Right atrium auricular region (tissue), 2 donors: ENCODE measurements around the gene ITPKB. TPM values are rescaled to one million over a fixed set of nuclear protein-coding genes. Genes with fewer than 3 reads are reported as not detected.

Experiments used
- DNase-seq: peaks from one replicate; pipeline ENCODE4 v3.0.0-alpha.2; 2019; ENCODE audit warnings: low spot score
- H3K27ac ChIP-seq, 2 donors: fragments of 200-600 bp; sonication (generic); 1 replicate in 1 of 2; 2 replicates in 1 of 2; pipeline ENCODE4 v1.5.1; 2016 to 2019
- H3K27me3 ChIP-seq, 2 donors: fragments of 200-600 bp; sonication (generic); one replicate each; pipeline versions ENCODE4 v1.5.1 to v1.6.0; 2017 to 2019
- H3K36me3 ChIP-seq: fragments of 200-600 bp; sonication (generic); one replicate; pipeline ENCODE4 v1.5.1; 2016
- H3K4me1 ChIP-seq, 2 donors: fragments of 200-600 bp; sonication (generic); one replicate each; pipeline versions ENCODE4 v1.5.1 to v1.6.0; 2017 to 2019
- H3K4me3 ChIP-seq, 2 donors: fragments of 200-600 bp; sonication (generic); 1 replicate in 1 of 2; 2 replicates in 1 of 2; pipeline ENCODE4 v1.5.1; 2017 to 2019; ENCODE audit warnings: mild to moderate bottlenecking in 1 of 2, moderate library complexity in 1 of 2
- H3K9me3 ChIP-seq, 2 donors: fragments of 200-600 bp; sonication (generic); one replicate each; pipeline ENCODE4 v1.5.1; 2019
- total RNA-seq, 2 donors: library from RNA; depleted of rRNA; stranded (reverse); fragments of >200 nt; gene quantifications; one replicate each; pipeline ENCODE4 v1.1.0, GENCODE V29; 2016
- TF ChIP-seq, protein P1 (sequence below), 2 donors: fragments of 200-600 bp; sonication (generic); IDR thresholded peaks; one replicate each; pipeline ENCODE4 v1.5.1; 2019; ENCODE audit warnings: antibody characterized with exemption in 2 of 2

Gene ITPKB
- total RNA-seq, 2 donors from 2014 or later, result 10.8 to 11.0 TPM

DNA sequence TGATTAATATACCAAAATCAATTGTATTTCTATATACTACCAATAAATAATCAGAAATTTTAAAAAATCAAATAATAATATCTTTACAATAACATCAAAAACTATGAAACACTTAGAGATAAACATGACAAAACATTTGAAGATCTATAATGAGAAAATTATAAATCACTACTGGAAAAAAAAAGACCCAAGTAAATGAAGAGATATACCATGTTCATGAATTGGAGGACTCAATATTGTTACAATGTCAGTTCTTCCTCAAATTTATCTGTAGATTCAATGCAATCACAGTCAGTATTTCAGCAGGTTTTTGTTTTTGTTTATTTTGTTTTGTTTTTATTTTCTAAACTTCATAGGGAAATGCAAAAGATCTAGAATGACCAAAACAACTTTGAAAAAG, 4.2 kb upstream of the ITPKB start:
- no peaks in the 10 kb centered on the region for H3K36me3 ChIP-seq
- no peak for DNase-seq
- peaks cover 0 to 5% of the 10 kb centered on the region in 2 donors for H3K27me3 ChIP-seq
- H3K27ac ChIP-seq, result no peak overlapping the region
- peaks cover 0 to 7% of the 10 kb centered on the region in 2 donors for H3K4me1 ChIP-seq
- peaks cover 0 to 7% of the 10 kb centered on the region in 2 donors for H3K9me3 ChIP-seq
- TF ChIP-seq, protein P1, sequence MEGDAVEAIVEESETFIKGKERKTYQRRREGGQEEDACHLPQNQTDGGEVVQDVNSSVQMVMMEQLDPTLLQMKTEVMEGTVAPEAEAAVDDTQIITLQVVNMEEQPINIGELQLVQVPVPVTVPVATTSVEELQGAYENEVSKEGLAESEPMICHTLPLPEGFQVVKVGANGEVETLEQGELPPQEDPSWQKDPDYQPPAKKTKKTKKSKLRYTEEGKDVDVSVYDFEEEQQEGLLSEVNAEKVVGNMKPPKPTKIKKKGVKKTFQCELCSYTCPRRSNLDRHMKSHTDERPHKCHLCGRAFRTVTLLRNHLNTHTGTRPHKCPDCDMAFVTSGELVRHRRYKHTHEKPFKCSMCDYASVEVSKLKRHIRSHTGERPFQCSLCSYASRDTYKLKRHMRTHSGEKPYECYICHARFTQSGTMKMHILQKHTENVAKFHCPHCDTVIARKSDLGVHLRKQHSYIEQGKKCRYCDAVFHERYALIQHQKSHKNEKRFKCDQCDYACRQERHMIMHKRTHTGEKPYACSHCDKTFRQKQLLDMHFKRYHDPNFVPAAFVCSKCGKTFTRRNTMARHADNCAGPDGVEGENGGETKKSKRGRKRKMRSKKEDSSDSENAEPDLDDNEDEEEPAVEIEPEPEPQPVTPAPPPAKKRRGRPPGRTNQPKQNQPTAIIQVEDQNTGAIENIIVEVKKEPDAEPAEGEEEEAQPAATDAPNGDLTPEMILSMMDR (IDR thresholded peaks at IDR 0.05), result no peak
- H3K4me3 ChIP-seq, result no peak overlapping the region

- no peak overlapping the region for H3K4me3 ChIP-seq
- H3K4me1 ChIP-seq, result peaks cover 0 to 19% of the 10 kb centered on the region in 2 donors
- no peak for DNase-seq
- TF ChIP-seq, protein P1 (IDR thresholded peaks at IDR 0.05), result no peak
- H3K27ac ChIP-seq, result no peak overlapping the region
- peaks cover 0 to 7% of the 10 kb centered on the region in 2 donors for H3K9me3 ChIP-seq
- no peaks in the 10 kb centered on the region for H3K36me3 ChIP-seq
- peaks cover 0 to 5% of the 10 kb centered on the region in 2 donors for H3K27me3 ChIP-seq
Measured at GRCh38 chr1:226741009-226741408, 1.9 kb upstream of the ITPKB start.

DNA sequence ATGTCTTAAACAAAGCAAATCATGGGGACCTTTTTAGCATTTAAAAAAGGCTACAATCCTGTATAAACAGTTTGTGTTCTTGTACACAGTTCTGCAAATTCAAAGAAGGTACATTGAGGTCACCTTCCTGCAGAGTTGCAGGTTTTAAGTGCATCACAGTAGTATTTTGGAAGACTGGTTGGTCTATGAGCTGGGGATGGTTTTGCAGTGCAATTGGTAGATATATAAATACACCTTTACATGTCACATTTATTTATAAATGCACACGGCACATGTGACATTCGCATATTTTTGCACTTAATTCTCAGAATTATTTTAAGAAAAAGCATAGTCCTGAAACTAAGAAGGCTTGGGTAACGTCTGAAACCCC, 599 bp upstream of the ITPKB start:
- no peak for DNase-seq
- H3K4me1 ChIP-seq, result peaks cover 0 to 28% of the 10 kb centered on the region in 2 donors

GRCh38 chr1:226738421-226738994, 574 bp downstream of the ITPKB start:
- Histone ChIP-seq H3K4me3 (peak overlapping the region; percentile 61 to 80), H3K9me3 (peaks cover 0 to 4% of the 10 kb centered on the region in 2 donors), H3K27ac (peak overlapping the region; percentile 82 to 87), H3K4me1 (peaks cover 0 to 28% of the 10 kb centered on the region in 2 donors), H3K27me3 (peaks cover 0 to 5% of the 10 kb centered on the region in 2 donors), H3K36me3 (peaks cover 10% of the 10 kb centered on the region)
- DNase-seq, result no peak
- TF ChIP-seq, protein P1 (IDR thresholded peaks at IDR 0.05), result no peak

More for the DNA sequence above, 599 bp upstream of the ITPKB start:
- peaks cover 0 to 7% of the 10 kb centered on the region in 2 donors for H3K9me3 ChIP-seq
- peaks cover 0 to 5% of the 10 kb centered on the region in 2 donors for H3K27me3 ChIP-seq
- H3K4me3 ChIP-seq, result peak overlapping the region in 1 of 2 donors; percentile 80
- peaks cover 10% of the 10 kb centered on the region for H3K36me3 ChIP-seq
- H3K27ac ChIP-seq, result peak overlapping the region; percentile 82 to 87
- TF ChIP-seq, protein P1 (IDR thresholded peaks at IDR 0.05), result no peak

- TF ChIP-seq, protein P1 (IDR thresholded peaks at IDR 0.05), result no peak
- H3K4me1 ChIP-seq, result peaks cover 0 to 33% of the 10 kb centered on the region in 2 donors
Measured at GRCh38 chr1:226737819-226738420, 1.2 kb downstream of the ITPKB start.

More at GRCh38 chr1:226737819-226738420, 1.2 kb downstream of the ITPKB start:
- Histone ChIP-seq H3K36me3 (peaks cover 10% of the 10 kb centered on the region), H3K4me3 (peak overlapping the region; percentile 61 to 80), H3K9me3 (no peaks in the 10 kb centered on the region), H3K27me3 (peaks cover 0 to 5% of the 10 kb centered on the region in 2 donors), H3K27ac (peak overlapping the region; percentile 82 to 87)
- DNase-seq, result peak; percentile 68
